GM12891 (cell line): ENCODE results near the gene FAT1.

Source experiments
- POLR2A ChIP-seq: IDR thresholded peaks from 2 replicates; pipeline ENCODE4 v1.6.1; 2011; ENCODE audit warnings: low read depth, low read length, control low read depth
- POLR2AphosphoS5 ChIP-seq: IDR thresholded peaks from 2 replicates; pipeline ENCODE4 v1.6.1; 2011; ENCODE audit warnings: low read depth, low read length, control low read depth
- SPI1 ChIP-seq: IDR thresholded peaks from 2 replicates; pipeline ENCODE4 v1.6.1; 2011; ENCODE audit warnings: low read depth, low read length, control low read depth
- TAF1 ChIP-seq: IDR thresholded peaks from 2 replicates; pipeline ENCODE4 v1.6.1; 2011; ENCODE audit warnings: low read depth, low read length, control low read depth

GRCh38 chr4:186722796-186723291, 812 bp downstream of the FAT1 start:
- TF ChIP-seq TAF1 (no peak), POLR2A (no peak), POLR2AphosphoS5 (no peak), SPI1 (no peak)
